Measurements from ENCODE around the gene HEXB.

Gene HEXB

GRCh38 chr5:74761241-74761640 is 76.2 kb downstream of the HEXB start:
- DNase-seq = no peak

GRCh38 chr5:74762599-74762998 is 77.6 kb downstream of the HEXB start:
- peak; percentile 32 for DNase-seq

- DNase-seq = no peak
These were observed 78.5 kb downstream of the HEXB start for GRCh38 chr5:74763504-74763903.

- DNase-seq = no peak
These were observed 80.2 kb downstream of the HEXB start for GRCh38 chr5:74765201-74765600.

- no peak for DNase-seq
These were observed 80.9 kb downstream of the HEXB start for GRCh38 chr5:74765929-74766328.

GRCh38 chr5:74766418-74766848 is 81.4 kb downstream of the HEXB start:
- peak; percentile 56 for DNase-seq

GRCh38 chr5:74766849-74767578 is 82.0 kb downstream of the HEXB start, which contains the start of the genes GFM2 and NSA2:
Gene GFM2, minus strand, starts transcription at chr5:74767117. Its CDS starts 3,375 bp downstream, at chr5:74763742.
Gene NSA2, plus strand, starts transcription at chr5:74767249. Its CDS starts 112 bp downstream, at chr5:74767361.
- DNase-seq = peak; percentile 94

- no peak for DNase-seq
These were observed 82.5 kb downstream of the HEXB start for GRCh38 chr5:74767579-74767913.

Measured in activated CD4-positive, alpha-beta T cell treated with anti-CD3 and anti-CD28 coated beads, Interleukin-10, Interleukin-2, amounts not matched to agents 100 ng/mL and 50 ng/mL, durations not matched to agents 16 hours and 8 hours (primary cell).